IPS DF 6.9 (cell line): ENCODE measurements around the gene ACSF2.

Source experiments
- DNase-seq: peaks from one replicate; pipeline ENCODE4 v3.0.0-alpha.2; 2013; ENCODE audit warnings: low read depth, low spot score
- H3K27ac ChIP-seq: one replicate; pipeline ENCODE4 v1.5.1; 2013; ENCODE audit warnings: low read length, control low read depth
- H3K27me3 ChIP-seq: 2 replicates; pipeline ENCODE4 v1.6.1; 2013; ENCODE audit warnings: mild to moderate bottlenecking, low read length; ENCODE audit not compliant: control insufficient read depth, insufficient read depth
- H3K36me3 ChIP-seq: 2 replicates; pipeline ENCODE4 v1.6.1; 2013; ENCODE audit warnings: low read length; ENCODE audit not compliant: control insufficient read depth, insufficient read depth
- H3K4me1 ChIP-seq: 2 replicates; pipeline ENCODE4 v1.6.1; 2013; ENCODE audit warnings: low read length; ENCODE audit not compliant: control insufficient read depth, insufficient read depth
- H3K4me3 ChIP-seq: 2 replicates; pipeline ENCODE4 v1.5.1; 2013; ENCODE audit warnings: mild to moderate bottlenecking, low read length
- H3K9me3 ChIP-seq: 2 replicates; pipeline ENCODE4 v1.6.1; 2013; ENCODE audit warnings: low read length, inconsistent platforms; ENCODE audit not compliant: control insufficient read depth, insufficient read depth
- WGBS: extraction: QIAGEN DNeasy Blood & Tissue Kit; methylation state at CpG from one replicate; pipeline ENCODE4 v1.1.7; 2013; ENCODE audit warnings: mixed read lengths, missing lambda C conversion rate; ENCODE audit not compliant: insufficient read length, insufficient coverage; 5-methylcytosine and 5-hydroxymethylcytosine counted together

Gene ACSF2

DNA sequence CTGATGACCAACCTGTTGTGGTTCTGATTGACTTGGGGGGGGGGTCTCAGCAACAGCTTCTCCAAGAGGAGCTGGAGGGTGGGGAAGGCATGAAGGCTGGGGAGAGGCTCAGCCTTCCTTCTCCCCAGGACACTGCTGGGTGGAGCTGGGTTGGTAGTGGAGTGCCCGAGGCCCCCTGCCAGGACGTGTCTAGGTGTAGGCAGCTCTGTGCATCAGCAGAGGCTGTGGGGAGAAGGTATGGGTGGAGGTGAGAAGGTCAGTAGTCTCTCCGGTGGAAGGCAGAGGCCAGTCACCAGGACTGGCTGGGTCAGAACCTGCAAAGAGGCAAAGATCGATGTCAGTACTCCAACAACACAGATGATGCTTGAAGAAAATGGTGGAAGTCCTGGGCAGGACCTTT, 38.7 kb downstream of the ACSF2 start:
- peaks cover 9% of the 10 kb centered on the region; the same call in 1 of the 2 replicates for H3K27me3 ChIP-seq
- no peaks in the 10 kb centered on the region for H3K36me3 ChIP-seq
- no peak for DNase-seq
- H3K27ac ChIP-seq, result no peak overlapping the region
- no peaks in the 10 kb centered on the region for H3K9me3 ChIP-seq
- H3K4me3 ChIP-seq, result no peak overlapping the region
- H3K4me1 ChIP-seq, result peaks cover 10% of the 10 kb centered on the region
- no CpG with 5 or more reads among the region's 4 CpGs for WGBS

DNA sequence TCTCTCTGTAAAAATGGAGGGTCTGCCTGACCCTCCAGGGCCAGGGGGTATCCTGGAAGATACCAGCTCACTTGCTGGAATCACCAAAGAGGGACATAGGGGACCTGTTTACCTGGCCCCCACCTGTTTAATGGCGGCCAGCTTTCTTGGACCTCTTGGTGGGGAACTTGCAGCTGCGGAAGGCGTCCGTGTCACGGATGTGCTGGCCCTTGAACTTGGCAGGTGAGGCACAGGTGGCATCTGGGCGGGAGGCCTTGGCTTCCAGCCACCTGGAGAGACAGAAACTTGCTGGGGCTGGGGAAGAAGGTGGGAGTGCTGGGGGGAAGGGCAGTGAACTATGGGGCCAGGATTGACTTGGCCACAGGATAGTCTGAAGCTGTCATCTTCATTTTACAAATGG, 39.2 kb downstream of the ACSF2 start:
- H3K27ac ChIP-seq, result no peak overlapping the region
- no peaks in the 10 kb centered on the region for H3K36me3 ChIP-seq
- no CpG with 5 or more reads among the region's 6 CpGs for WGBS
- H3K4me3 ChIP-seq, result no peak overlapping the region
- DNase-seq, result no peak
- peaks cover 10% of the 10 kb centered on the region for H3K4me1 ChIP-seq
- H3K27me3 ChIP-seq, result peaks cover 9% of the 10 kb centered on the region; the same call in 1 of the 2 replicates
- no peaks in the 10 kb centered on the region for H3K9me3 ChIP-seq

GRCh38 chr17:50465635-50466034, 39.6 kb downstream of the ACSF2 start:
- no peaks in the 10 kb centered on the region for H3K36me3 ChIP-seq
- no peaks in the 10 kb centered on the region for H3K9me3 ChIP-seq
- peaks cover 10% of the 10 kb centered on the region for H3K4me1 ChIP-seq
- DNase-seq, result no peak
- WGBS, result no CpG with 5 or more reads among the region's 9 CpGs
- no peak overlapping the region for H3K4me3 ChIP-seq
- peaks cover 9% of the 10 kb centered on the region; the same call in 1 of the 2 replicates for H3K27me3 ChIP-seq
- no peak overlapping the region for H3K27ac ChIP-seq

DNA sequence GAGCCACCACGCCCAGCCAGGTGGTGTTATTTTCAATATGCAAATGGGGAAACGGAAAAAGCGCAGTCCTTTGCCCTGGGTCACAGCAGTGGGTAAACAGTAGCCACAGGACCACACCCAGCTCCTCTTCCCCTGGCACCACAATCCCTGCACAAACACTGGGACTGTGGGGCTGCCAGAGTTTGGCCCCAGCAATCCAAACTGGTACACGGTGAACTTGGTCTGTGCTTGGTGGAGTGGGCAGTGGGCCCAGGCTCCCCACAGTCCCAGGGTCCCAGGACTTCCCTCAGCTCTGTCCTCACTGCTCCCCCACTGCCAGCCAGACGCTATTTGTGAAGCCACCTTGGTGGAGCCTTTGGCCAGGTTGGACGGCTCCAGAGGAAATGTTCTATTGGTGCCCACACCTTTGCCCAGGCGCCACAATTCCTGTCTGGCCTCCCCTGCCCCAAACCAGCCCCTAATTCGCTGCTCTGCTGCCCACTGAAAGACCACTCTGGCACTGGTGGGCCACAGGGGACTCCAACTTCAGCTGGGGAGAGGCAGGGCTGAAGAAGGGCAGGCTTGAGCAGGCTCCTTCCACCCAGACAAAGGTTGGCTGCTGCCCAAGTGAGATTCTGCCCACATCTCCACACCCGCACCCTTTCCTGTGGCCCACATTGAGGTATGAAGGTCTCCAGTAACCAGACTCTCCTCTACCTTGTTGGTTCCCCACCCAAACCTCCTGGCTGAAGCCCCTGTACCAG, 40.5 kb downstream of the ACSF2 start:
- Histone ChIP-seq H3K9me3 (no peaks in the 10 kb centered on the region), H3K27ac (no peak overlapping the region), H3K4me3 (no peak overlapping the region), H3K27me3 (peaks cover 9% of the 10 kb centered on the region; the same call in 1 of the 2 replicates), H3K4me1 (peaks cover 10% of the 10 kb centered on the region), H3K36me3 (no peaks in the 10 kb centered on the region)
- no CpG with 5 or more reads among the region's 9 CpGs for WGBS
- no peak for DNase-seq

DNA sequence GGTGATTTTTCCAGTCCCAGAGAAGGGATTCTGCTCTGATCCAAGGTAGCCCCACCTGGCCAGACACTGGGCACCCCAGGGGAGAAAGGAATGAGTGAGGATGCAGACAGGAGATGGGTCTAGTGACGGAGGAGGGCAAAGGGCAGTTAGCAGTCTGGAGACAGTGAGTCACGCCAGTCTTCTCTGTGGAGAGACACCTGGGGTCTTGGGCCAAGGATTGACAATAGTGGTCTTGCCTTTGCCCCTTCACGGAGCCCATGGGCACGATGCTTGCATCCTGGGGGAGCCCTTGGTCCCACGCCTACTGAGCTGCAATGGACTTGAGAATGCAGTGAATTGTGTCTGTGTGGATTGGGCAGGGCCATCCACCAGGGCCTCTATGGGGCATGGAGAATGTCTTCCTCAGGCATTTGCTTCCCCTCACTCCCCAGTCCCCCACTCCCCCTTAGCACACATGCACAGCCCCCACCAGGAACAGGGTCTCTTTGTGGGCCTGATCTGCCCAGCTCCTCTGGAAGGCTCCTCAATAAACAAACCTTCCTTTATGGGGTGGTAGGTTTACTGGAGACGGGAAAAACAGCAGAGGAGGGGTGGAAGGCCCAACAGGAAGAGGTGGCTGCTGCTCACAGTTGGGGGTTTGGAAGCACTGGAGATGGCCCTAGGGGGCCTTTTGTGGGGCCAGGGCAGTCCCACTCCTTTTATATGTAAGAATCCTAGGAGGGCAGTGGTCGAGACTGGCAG, 41.3 kb downstream of the ACSF2 start:
- Histone ChIP-seq H3K36me3 (no peaks in the 10 kb centered on the region), H3K4me1 (peaks cover 10% of the 10 kb centered on the region), H3K27me3 (peaks cover 9% of the 10 kb centered on the region; the same call in 1 of the 2 replicates), H3K9me3 (no peaks in the 10 kb centered on the region), H3K4me3 (no peak overlapping the region), H3K27ac (no peak overlapping the region)
- DNase-seq, result no peak
- WGBS, result no CpG with 5 or more reads among the region's 7 CpGs

DNA sequence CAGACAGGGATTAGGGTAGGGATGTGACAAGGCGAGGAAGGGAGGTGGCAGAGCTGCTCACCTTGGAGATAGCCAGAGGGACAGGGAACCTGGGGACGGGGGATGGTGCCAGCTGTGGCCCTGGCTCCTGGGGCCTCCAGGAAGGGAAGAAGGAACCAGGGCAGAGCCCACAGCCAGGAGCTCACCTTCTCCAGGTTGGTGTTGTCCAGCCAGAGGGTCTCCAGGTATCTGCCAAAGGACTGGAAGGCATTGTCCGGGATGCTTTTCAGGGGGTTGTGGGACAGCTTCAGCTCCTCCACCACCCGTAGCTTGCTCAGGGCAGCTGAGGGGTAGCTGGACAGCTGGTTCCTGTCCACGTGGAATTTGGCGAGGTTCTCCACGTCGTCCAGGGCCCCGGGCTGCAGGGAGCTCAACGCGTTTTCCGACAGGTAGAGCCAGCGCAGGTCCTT, 41.9 kb downstream of the ACSF2 start:
- H3K36me3 ChIP-seq, result no peaks in the 10 kb centered on the region
- H3K4me1 ChIP-seq, result peaks cover 10% of the 10 kb centered on the region
- H3K27me3 ChIP-seq, result peaks cover 9% of the 10 kb centered on the region; the same call in 1 of the 2 replicates
- H3K4me3 ChIP-seq, result no peak overlapping the region
- no peaks in the 10 kb centered on the region for H3K9me3 ChIP-seq
- WGBS, result no CpG with 5 or more reads among the region's 13 CpGs
- H3K27ac ChIP-seq, result no peak overlapping the region
- no peak for DNase-seq

- WGBS, result no CpG with 5 or more reads among the region's 71 CpGs
- peaks cover 9% of the 10 kb centered on the region; the same call in 1 of the 2 replicates for H3K27me3 ChIP-seq
- no peaks in the 10 kb centered on the region for H3K36me3 ChIP-seq
- peaks cover 10% of the 10 kb centered on the region for H3K4me1 ChIP-seq
- DNase-seq, result no peak
- H3K9me3 ChIP-seq, result no peaks in the 10 kb centered on the region
- no peak within 1 kb of the TSS for H3K27ac ChIP-seq
- H3K4me3 ChIP-seq, result peak within 1 kb of the TSS; percentile 29; the same call in 1 of the 2 replicates
Measured at GRCh38 chr17:50468304-50469207, 42.5 kb downstream of the ACSF2 start, which contains the start of gene CHAD. Gene CHAD (minus strand): TSS chr17:50468880. CDS start chr17:50468813, 67 bp downstream.

DNA sequence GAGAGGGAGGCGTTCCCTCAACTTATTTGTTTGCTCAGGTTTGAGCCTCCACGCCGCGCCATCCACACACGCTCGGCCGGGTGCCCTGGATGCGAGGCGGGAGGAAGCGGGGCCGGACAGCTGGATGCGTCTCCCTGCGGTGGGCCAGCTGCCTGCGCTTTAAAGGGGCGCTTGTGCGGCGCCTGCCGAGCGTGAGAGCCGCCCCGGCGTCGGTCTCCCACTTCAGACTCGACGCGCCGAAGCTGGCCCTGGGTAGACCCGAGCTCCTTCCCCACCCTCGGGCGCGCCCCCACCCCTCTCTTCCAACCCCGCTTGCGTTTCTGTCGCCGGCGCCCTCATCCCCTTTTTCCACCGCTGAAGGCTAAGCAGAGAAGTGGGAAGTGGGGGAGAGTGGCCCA, 43.2 kb downstream of the ACSF2 start:
- Histone ChIP-seq H3K4me1 (peaks cover 10% of the 10 kb centered on the region), H3K9me3 (no peaks in the 10 kb centered on the region), H3K4me3 (peak overlapping the region; percentile 29; the same call in 1 of the 2 replicates), H3K27me3 (peaks cover 9% of the 10 kb centered on the region; the same call in 1 of the 2 replicates), H3K36me3 (no peaks in the 10 kb centered on the region), H3K27ac (no peak overlapping the region)
- DNase-seq, result no peak
- WGBS, result no CpG with 5 or more reads among the region's 37 CpGs

DNA sequence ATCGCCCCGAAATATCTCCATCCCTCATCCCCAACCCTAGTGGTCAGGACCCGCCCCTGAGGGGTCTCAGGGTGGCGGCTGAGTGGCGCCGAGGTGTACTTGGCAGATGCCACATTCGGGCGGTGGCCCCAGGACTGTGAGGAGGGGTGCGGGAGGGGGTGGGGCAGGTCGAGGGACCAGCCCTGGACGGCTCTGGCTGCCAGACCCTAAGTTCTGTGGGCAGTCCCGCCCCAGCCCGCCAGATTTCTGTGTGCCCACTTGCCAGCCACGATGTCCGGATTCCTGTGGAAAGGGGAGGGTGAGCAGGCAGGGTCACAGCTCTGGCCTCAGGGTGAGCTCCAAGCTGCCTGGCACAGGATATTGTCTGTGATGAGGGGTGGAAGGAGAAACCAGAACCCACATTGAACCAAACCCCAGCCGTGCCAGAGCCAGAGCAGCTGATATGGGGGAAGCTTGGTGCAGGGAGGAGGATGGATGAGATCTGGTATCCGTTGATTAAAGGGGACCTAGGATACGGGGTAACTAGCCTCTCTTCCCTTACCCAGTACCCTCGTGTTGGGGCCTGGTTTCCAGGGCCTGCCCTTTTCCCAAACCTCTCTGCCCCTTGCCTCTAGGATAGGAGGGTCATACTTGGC, 43.8 kb downstream of the ACSF2 start:
- Histone ChIP-seq H3K36me3 (no peaks in the 10 kb centered on the region), H3K4me3 (no peak overlapping the region), H3K27me3 (peaks cover 9% of the 10 kb centered on the region; the same call in 1 of the 2 replicates), H3K9me3 (no peaks in the 10 kb centered on the region), H3K27ac (no peak overlapping the region), H3K4me1 (peaks cover 10% of the 10 kb centered on the region)
- no CpG with 5 or more reads among the region's 19 CpGs for WGBS
- DNase-seq, result no peak
